CD4-positive, alpha-beta T cell (primary cell): ENCODE data around the gene ALG12. TPM values are rescaled to one million over a fixed set of nuclear protein-coding genes. Genes with fewer than 3 reads are reported as not detected.
A peak's percentile ranks its signal among the peaks of the same experiment; 100 is the strongest.
"Not testable (repeated sequence)": the region's sequence is repeated elsewhere in the genome, so short reads cannot be mapped to it uniquely, and the experiment has no call there.

ENCODE experiments used
- ATAC-seq: fragments of 200-7000 bp; cut with Tn5 transposase; one replicate; pipeline ENCODE4 v1.10.0; 2022; ENCODE audit warnings: mild to moderate bottlenecking; ENCODE audit not compliant: poor library complexity
- CTCF ChIA-PET: fragments of 350-600 bp; sonication (Branson Sonifier 250); formaldehyde crosslinking; loops from one replicate; lab custom pipeline; 2021; ENCODE audit warnings: antibody characterized with exemption, inconsistent platforms; lab: Charles Lee
- POLR2A ChIA-PET: fragments of 350-600 bp; sonication (Branson Sonifier 250); formaldehyde crosslinking; loops from one replicate; lab custom pipeline; 2021; ENCODE audit warnings: antibody characterized with exemption, inconsistent platforms; lab: Charles Lee
- DNase-seq, 14 experiments: peaks; one replicate each; pipeline ENCODE4 v3.0.0-alpha.2; 2013 to 2020; ENCODE audit warnings: mixed read lengths in 2 of 14
- H3K27ac ChIP-seq, 2 donors: one replicate each; pipeline versions ENCODE4 v1.5.1 to v1.7.0; 2013; ENCODE audit warnings: low read length in 2 of 2, low read depth in 1 of 2, mild to moderate bottlenecking in 1 of 2
- H3K27me3 ChIP-seq, 2 experiments: 1 replicate in 1 of 2; 2 replicates in 1 of 2; pipeline versions ENCODE4 v1.6.1 to v1.7.0; 2013; ENCODE audit warnings: low read length in 2 of 2, control low read depth in 1 of 2, mild to moderate bottlenecking in 1 of 2, moderate library complexity in 1 of 2; ENCODE audit not compliant: insufficient read depth in 2 of 2, control insufficient read depth in 1 of 2
- H3K36me3 ChIP-seq: one replicate; pipeline ENCODE4 v1.6.1; 2013; ENCODE audit warnings: low read length, control low read depth; ENCODE audit not compliant: insufficient read depth
- H3K4me1 ChIP-seq: one replicate; pipeline ENCODE4 v1.6.1; 2013; ENCODE audit warnings: low read length, control low read depth; ENCODE audit not compliant: insufficient read depth
- H3K4me3 ChIP-seq: one replicate; pipeline ENCODE4 v1.5.1; 2013; ENCODE audit warnings: mild to moderate bottlenecking, low read length, moderate library complexity
- H3K9me3 ChIP-seq, 2 experiments: 1 replicate in 1 of 2; 2 replicates in 1 of 2; pipeline versions ENCODE4 v1.6.1 to v1.7.0; 2013; ENCODE audit warnings: low read length in 2 of 2, mild to moderate bottlenecking in 2 of 2, control low read depth in 1 of 2, moderate library complexity in 1 of 2; ENCODE audit not compliant: control insufficient read depth in 1 of 2, insufficient read depth in 1 of 2
- H3K27ac Mint-ChIP-seq: one replicate; pipeline ENCODE4 v1.8.0; 2020; ENCODE audit warnings: mixed read lengths
- H3K27me3 Mint-ChIP-seq: one replicate; pipeline ENCODE4 v1.8.0; 2021; ENCODE audit warnings: mixed read lengths
- H3K36me3 Mint-ChIP-seq: one replicate; pipeline ENCODE4 v1.8.0; 2021; ENCODE audit warnings: low read depth, mixed read lengths
- H3K4me1 Mint-ChIP-seq: one replicate; pipeline ENCODE4 v1.8.0; 2021; ENCODE audit warnings: low read depth, mixed read lengths
- H3K4me3 Mint-ChIP-seq: one replicate; pipeline ENCODE4 v1.8.0; 2020; ENCODE audit warnings: mild to moderate bottlenecking, mixed read lengths
- H3K9me3 Mint-ChIP-seq: one replicate; pipeline ENCODE4 v1.8.0; 2020; ENCODE audit warnings: mixed read lengths
- CTCF ChIP-seq: fragments of 200-600 bp; IDR thresholded peaks from one replicate; pipeline ENCODE4 v1.8.0; 2022; ENCODE audit warnings: antibody characterized with exemption, mild to moderate bottlenecking
- intact Hi-C, 2 experiments: fragments of 100-400 bp; cut with DNase I in 1 of 2; cut with micrococcal nuclease in 1 of 2; formaldehyde crosslinking; loops; one replicate each; pipeline versions ENCODE4 v1.15.1 to v1.9.0; 2023 to 2025; cut with DNase I, micrococcal nuclease
- microRNA-seq: library from miRNA; unstranded; fragments of <30 nt; microRNA quantifications from one replicate; pipeline ENCODE4 v1.2.0, GENCODE V29; 2021; ENCODE audit warnings: borderline microRNAs expressed, borderline replicate concordance
- total RNA-seq, 174 experiments: library from RNA in 2 of 174; stranded (reverse) in 2 of 174; gene quantifications; one replicate each; pipeline ENCODE4 v1.2.3 and lab custom pipeline; 2021 to 2026

The ALG12 gene
- total RNA-seq, 2 experiments from 2014 or later, result 13.5 to 14.6 TPM

GRCh38 chr22:49852898-49853894, 65.0 kb downstream of the ALG12 start, which contains the start of gene ZBED4:
Gene ZBED4, plus strand, starts transcription at chr22:49853844. Its CDS starts 29,819 bp downstream, at chr22:49883663.
- no peak for TF ChIP-seq CTCF
- DNase-seq (peak; percentile 93 to 99 (median 98)), ATAC-seq (peak; percentile 81)
- POLR2A ChIA-PET, result interaction anchor here (1.0 to 1.6 kb wide), 4 partner anchors 14 to 49 kb away, joined by 3 to 9 read pairs (median 6); no protein-coding TSS in a partner anchor
- no peaks in the 10 kb centered on the region for H3K9me3 Mint-ChIP-seq
- peaks cover 43% of the 10 kb centered on the region for H3K4me1 Mint-ChIP-seq
- H3K27ac ChIP-seq, result peak within 1 kb of the TSS; percentile 55 to 88
- peak within 1 kb of the TSS; percentile 96 for H3K27ac Mint-ChIP-seq
- intact Hi-C loops, result loop anchor here (1.0 to 10.0 kb wide), 5 partner anchors 14 to 107 kb away; partner anchors contain the start of genes ALG12 (in 2 of the 2), CRELD2 (in 2 of the 2) and PIM3 (in 1 of the 2)
- peaks cover 4% of the 10 kb centered on the region for H3K36me3 ChIP-seq
- CTCF ChIA-PET, result no interaction called here
- H3K27me3 Mint-ChIP-seq, result peaks cover 3% of the 10 kb centered on the region
- H3K27me3 ChIP-seq, result no peaks in the 10 kb centered on the region
- peak within 1 kb of the TSS; percentile 75 for H3K4me3 ChIP-seq
- peaks cover 66% of the 10 kb centered on the region for H3K4me1 ChIP-seq
- no peaks in the 10 kb centered on the region for H3K9me3 ChIP-seq
- H3K36me3 Mint-ChIP-seq, result peaks cover 10% of the 10 kb centered on the region
- peak within 1 kb of the TSS; percentile 97 for H3K4me3 Mint-ChIP-seq

- Mint-ChIP-seq H3K36me3 (peaks cover 10% of the 10 kb centered on the region), H3K27ac (peak overlapping the region; percentile 76), H3K4me1 (peaks cover 42% of the 10 kb centered on the region), H3K4me3 (peak overlapping the region; percentile 79)
- H3K27me3 ChIP-seq, CTCF ChIA-PET, ATAC-seq, DNase-seq, H3K27me3 Mint-ChIP-seq, H3K9me3 Mint-ChIP-seq, H3K36me3 ChIP-seq, H3K9me3 ChIP-seq: not testable (repeated sequence)
- Histone ChIP-seq H3K4me3 (peak overlapping the region; percentile 54), H3K27ac (peak overlapping the region in 1 of 2 donors; percentile 88), H3K4me1 (peaks cover 69% of the 10 kb centered on the region)
- intact Hi-C loops, result loop anchor here (2.0 to 10.0 kb wide), 3 partner anchors 48 to 66 kb away; partner anchors contain the start of genes ALG12 (in 2 of the 2) and CRELD2 (in 2 of the 2)
- POLR2A ChIA-PET, result interaction anchor here (1.0 to 1.4 kb wide), 2 partner anchors 26 to 48 kb away, joined by 3 to 4 read pairs; no protein-coding TSS in a partner anchor
These were observed 65.7 kb downstream of the ALG12 start for GRCh38 chr22:49852568-49852897.

- no peaks in the 10 kb centered on the region for H3K9me3 Mint-ChIP-seq
- Histone ChIP-seq H3K4me3 (no peak overlapping the region), H3K36me3 (no peaks in the 10 kb centered on the region), H3K27me3 (no peaks in the 10 kb centered on the region), H3K27ac (no peak overlapping the region), H3K4me1 (peaks cover 56% of the 10 kb centered on the region), H3K9me3 (no peaks in the 10 kb centered on the region)
- H3K27me3 Mint-ChIP-seq, result peaks cover 3% of the 10 kb centered on the region
- no peak for TF ChIP-seq CTCF
- H3K27ac Mint-ChIP-seq, result peak overlapping the region; percentile 74
- peaks cover 45% of the 10 kb centered on the region for H3K4me1 Mint-ChIP-seq
- peak overlapping the region; percentile 83 for H3K4me3 Mint-ChIP-seq
- ATAC-seq (no peak), DNase-seq (no peak)
- H3K36me3 Mint-ChIP-seq, result peaks cover 10% of the 10 kb centered on the region
- ChIA-PET CTCF (no interaction called here), POLR2A (no interaction called here)
- intact Hi-C loops, result loop anchor here (5.0 to 10.0 kb wide), 2 partner anchors 46 to 66 kb away; partner anchors contain the start of genes ALG12 (in 1 of the 2) and CRELD2 (in 1 of the 2)
These were observed 67.1 kb downstream of the ALG12 start for GRCh38 chr22:49850959-49851802.

Small RNAs within 50 kb of the gene (microRNA-seq; reads per million reads assigned to microRNA genes)
- gene MIR6821, result 0.61 reads per million

Other genes with a start within 250 kb of the ALG12 start
- gene BRD1, start 90.6 kb downstream of the ALG12 start, total RNA-seq, result 100 to 1,000 TPM; 129 to 130 TPM
- gene ZBED4, start 64.6 kb downstream of the ALG12 start, total RNA-seq, result 10 to 100 TPM; 14.8 to 15.0 TPM
- 10 to 100 TPM; 21.2 to 23.3 TPM for gene CRELD2, start 196 bp upstream of the ALG12 start, total RNA-seq
- 100 to 1,000 TPM; 224 to 230 TPM for gene PIM3, start 42.3 kb upstream of the ALG12 start, total RNA-seq
- gene IL17REL, start 94.3 kb upstream of the ALG12 start, total RNA-seq, result not detected
- gene TTLL8, start 139.9 kb upstream of the ALG12 start, total RNA-seq, result not detected
- gene MLC1, start 167.0 kb upstream of the ALG12 start, total RNA-seq, result under 1 TPM in 1 of 2 experiments, not detected in 1; 0.16 TPM
- not detected for gene MOV10L1, start 171.6 kb upstream of the ALG12 start, total RNA-seq